Spleen (tissue), 11 donors: Measurements from ENCODE around the gene ENTR1. TPM values are rescaled to one million over a fixed set of nuclear protein-coding genes. Genes with fewer than 3 reads are reported as not detected.

Experiments
- DNase-seq: peaks from one replicate; pipeline ENCODE4 v3.0.0-alpha.2; 2020
- H3K27ac ChIP-seq, 8 donors: fragments of 200-600 bp; sonication (generic) in 7 of 8; 1 replicate in 4 of 8; 2 replicates in 4 of 8; pipeline versions ENCODE4 v1.5.0 to v1.8.0; 2016 to 2021; ENCODE audit warnings: inconsistent platforms in 4 of 8, mild to moderate bottlenecking in 4 of 8, moderate library complexity in 1 of 8
- H3K27me3 ChIP-seq, 7 donors: fragments of 200-600 bp; sonication (generic) in 6 of 7; replicated peaks in 1 of 7; 1 replicate in 4 of 7; 2 replicates in 3 of 7; pipeline versions ENCODE4 v1.5.0 to v1.8.0; 2016 to 2021; ENCODE audit warnings: inconsistent platforms in 3 of 7, mild to moderate bottlenecking in 1 of 7
- H3K36me3 ChIP-seq, 6 donors: fragments of 200-600 bp; sonication (generic) in 5 of 6; 1 replicate in 4 of 6; 2 replicates in 2 of 6; pipeline versions ENCODE4 v1.5.0 to v1.8.0; 2016 to 2021; ENCODE audit warnings: inconsistent platforms in 2 of 6
- H3K4me1 ChIP-seq, 6 donors: fragments of 200-600 bp; sonication (generic) in 5 of 6; 1 replicate in 3 of 6; 2 replicates in 3 of 6; pipeline versions ENCODE4 v1.5.0 to v1.8.0; 2016 to 2021; ENCODE audit warnings: inconsistent platforms in 3 of 6
- H3K4me3 ChIP-seq, 8 donors: fragments of 200-600 bp; sonication (generic) in 7 of 8; 1 replicate in 4 of 8; 2 replicates in 4 of 8; pipeline versions ENCODE4 v1.5.0 to v1.8.0; 2016 to 2021; ENCODE audit warnings: inconsistent platforms in 4 of 8, mild to moderate bottlenecking in 4 of 8, moderate library complexity in 2 of 8
- H3K9me3 ChIP-seq, 8 donors: fragments of 200-600 bp; sonication (generic) in 7 of 8; 1 replicate in 4 of 8; 2 replicates in 4 of 8; pipeline versions ENCODE4 v1.5.0 to v1.8.0; 2016 to 2021; ENCODE audit warnings: inconsistent platforms in 4 of 8
- POLR2A ChIP-seq, 3 donors: fragments of 450-650 bp; IDR thresholded peaks; one replicate each; pipeline ENCODE4 v1.5.1; 2017; ENCODE audit warnings: antibody characterized with exemption in 3 of 3, mild to moderate bottlenecking in 1 of 3
- POLR2AphosphoS5 ChIP-seq, 3 donors: sonication (generic); formaldehyde crosslinking; IDR thresholded peaks; one replicate each; pipeline ENCODE4 v1.5.1; 2017; ENCODE audit warnings: antibody characterized with exemption in 3 of 3
- WGBS, 5 donors: extraction: QIAGEN DNeasy Blood & Tissue Kit in 3 of 5; methylation state at CpG; one replicate each; pipeline versions ENCODE4 v1.1.5 to v1.1.7; 2013 to 2018; 5-methylcytosine and 5-hydroxymethylcytosine counted together
- intact Hi-C: fragments of 100-400 bp; cut with DNase I; formaldehyde crosslinking; loops from one replicate; pipeline ENCODE4 v1.15.0; 2023; ENCODE audit warnings: low total_unique reads
- polyA plus RNA-seq, 3 donors: library from polyadenylated mRNA; stranded (reverse); fragments of 200-250 nt; gene quantifications; one replicate each; pipeline ENCODE4 v1.2.1, GENCODE V29; 2013
- total RNA-seq, 7 donors: library from RNA; depleted of rRNA in 3 of 7; stranded (reverse); fragments of >200 nt in 3 of 7; fragmentation: NEBNext Ultra II Directional in 4 of 7; extraction: Animal tissue kit (Norgen Biotek cat#: 25700) in 4 of 7; gene quantifications; one replicate each; pipeline versions ENCODE4 v1.1.0 to v1.2.1, GENCODE V29; 2016 to 2021
- TF ChIP-seq, protein P1 (sequence below), 11 experiments: fragments of 200-600 bp in 7 of 11; fragments of 450-650 bp in 4 of 11; sonication (generic) in 4 of 11; IDR thresholded peaks in 8 of 11; conservative IDR thresholded peaks in 3 of 11; 1 replicate in 7 of 11; 2 replicates in 4 of 11; pipeline versions ENCODE4 v1.4.0 to v1.8.0; 2016 to 2021; ENCODE audit warnings: antibody characterized with exemption in 11 of 11, inconsistent platforms in 4 of 11, mild to moderate bottlenecking in 1 of 11
- donor health status: healthy with polysubstance abuse.
- donor health status: DM: no; HTN: no; CAD: no; lungs with moderate emphysema.
- donor health status: DM: no; HTN: no; CAD: no.
- donor health status: Bipolar disorder and iron deficiency.
- donor health status: healthy.
- donor health status: DM: no; HTN: no; CAD: no.
- donor health status: DM: yes; HTN: yes; CAD: no.

The ENTR1 gene
- total and polyA plus RNA-seq, 10 donors, result 38.5 to 78.5 (median 61.0) TPM

DNA sequence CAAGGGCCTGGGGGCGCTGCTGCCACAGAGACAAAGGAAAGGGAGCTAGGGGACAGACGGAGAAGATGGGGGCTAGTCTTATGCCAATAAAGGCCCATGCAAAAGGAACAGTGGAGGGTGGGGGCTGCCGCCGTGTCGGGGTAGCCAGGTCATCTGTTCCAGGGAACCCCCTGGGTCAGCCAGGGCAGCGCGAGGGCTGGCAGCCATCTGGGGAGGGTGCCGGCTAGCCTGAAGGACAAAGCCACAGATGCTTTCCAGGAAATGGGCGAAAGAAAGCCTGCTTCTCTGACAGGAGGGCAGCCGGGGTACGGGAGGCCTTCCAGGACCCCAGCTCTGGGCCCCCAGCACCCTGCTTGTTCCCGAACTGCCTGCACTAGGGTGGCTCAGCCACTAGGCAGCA lies 35.3 kb downstream of the ENTR1 start:
- peaks cover 0 to 45% (median 25%) of the 10 kb centered on the region in 6 donors for H3K36me3 ChIP-seq
- H3K27ac ChIP-seq, result no peak overlapping the region
- 72 to 89% (median 82%) methylated on average over 11 to 12 of the region's 12 CpGs for WGBS, 5 donors
- peak in 1 of 3 donors; percentile 26 for TF ChIP-seq POLR2AphosphoS5 (IDR thresholded peaks at IDR 0.05)
- TF ChIP-seq, protein P1, sequence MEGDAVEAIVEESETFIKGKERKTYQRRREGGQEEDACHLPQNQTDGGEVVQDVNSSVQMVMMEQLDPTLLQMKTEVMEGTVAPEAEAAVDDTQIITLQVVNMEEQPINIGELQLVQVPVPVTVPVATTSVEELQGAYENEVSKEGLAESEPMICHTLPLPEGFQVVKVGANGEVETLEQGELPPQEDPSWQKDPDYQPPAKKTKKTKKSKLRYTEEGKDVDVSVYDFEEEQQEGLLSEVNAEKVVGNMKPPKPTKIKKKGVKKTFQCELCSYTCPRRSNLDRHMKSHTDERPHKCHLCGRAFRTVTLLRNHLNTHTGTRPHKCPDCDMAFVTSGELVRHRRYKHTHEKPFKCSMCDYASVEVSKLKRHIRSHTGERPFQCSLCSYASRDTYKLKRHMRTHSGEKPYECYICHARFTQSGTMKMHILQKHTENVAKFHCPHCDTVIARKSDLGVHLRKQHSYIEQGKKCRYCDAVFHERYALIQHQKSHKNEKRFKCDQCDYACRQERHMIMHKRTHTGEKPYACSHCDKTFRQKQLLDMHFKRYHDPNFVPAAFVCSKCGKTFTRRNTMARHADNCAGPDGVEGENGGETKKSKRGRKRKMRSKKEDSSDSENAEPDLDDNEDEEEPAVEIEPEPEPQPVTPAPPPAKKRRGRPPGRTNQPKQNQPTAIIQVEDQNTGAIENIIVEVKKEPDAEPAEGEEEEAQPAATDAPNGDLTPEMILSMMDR (IDR thresholded peaks at IDR 0.05 in 8 of 11, conservative IDR thresholded peaks at IDR 0.05 in 3 of 11), result no peak
- H3K4me3 ChIP-seq, result no peak overlapping the region
- H3K9me3 ChIP-seq, result no peaks in the 10 kb centered on the region
- peaks cover 0 to 18% (median 0%) of the 10 kb centered on the region in 7 donors for H3K27me3 ChIP-seq
- DNase-seq, result no peak
- H3K4me1 ChIP-seq, result peaks cover 0 to 58% (median 32%) of the 10 kb centered on the region in 6 donors
- intact Hi-C loops, result no loop called here

DNA sequence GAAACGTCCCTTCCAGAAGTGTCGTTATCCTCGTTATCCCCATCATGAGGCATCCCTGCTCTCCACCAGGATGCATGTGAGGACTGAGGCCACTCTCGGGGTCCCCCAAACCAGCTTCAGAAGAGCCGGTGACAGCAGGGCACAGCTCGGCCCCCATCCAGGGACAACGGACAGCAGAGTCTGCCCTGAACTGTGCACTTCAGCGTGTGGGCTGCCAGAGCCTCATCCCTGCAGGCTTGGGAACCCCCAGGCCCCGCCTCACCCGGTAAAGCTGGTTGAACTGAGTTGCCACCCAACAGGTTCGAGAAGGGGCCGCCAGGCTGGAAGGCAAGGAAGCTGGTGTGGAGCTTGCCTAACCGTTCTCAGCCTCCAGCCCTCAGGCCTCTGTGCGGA lies 36.2 kb downstream of the ENTR1 start:
- no peaks in the 10 kb centered on the region for H3K9me3 ChIP-seq
- TF ChIP-seq, protein P1 (IDR thresholded peaks at IDR 0.05 in 8 of 11, conservative IDR thresholded peaks at IDR 0.05 in 3 of 11), result no peak
- no peak for TF ChIP-seq POLR2A (IDR thresholded peaks at IDR 0.05)
- no peak for TF ChIP-seq POLR2AphosphoS5 (IDR thresholded peaks at IDR 0.05)
- no peak overlapping the region for H3K4me3 ChIP-seq
- peaks cover 0 to 58% (median 32%) of the 10 kb centered on the region in 6 donors for H3K4me1 ChIP-seq
- H3K27ac ChIP-seq, result peak overlapping the region in 4 of 8 donors; percentile 62 to 85 (median 80)
- H3K36me3 ChIP-seq, result peaks cover 0 to 45% (median 19%) of the 10 kb centered on the region in 6 donors
- 85 to 92% (median 88%) methylated on average over 7 to 14 of the region's 14 CpGs for WGBS, 5 donors
- DNase-seq, result no peak
- intact Hi-C loops, result no loop called here
- H3K27me3 ChIP-seq, result peaks cover 0 to 18% (median 0%) of the 10 kb centered on the region in 7 donors

DNA sequence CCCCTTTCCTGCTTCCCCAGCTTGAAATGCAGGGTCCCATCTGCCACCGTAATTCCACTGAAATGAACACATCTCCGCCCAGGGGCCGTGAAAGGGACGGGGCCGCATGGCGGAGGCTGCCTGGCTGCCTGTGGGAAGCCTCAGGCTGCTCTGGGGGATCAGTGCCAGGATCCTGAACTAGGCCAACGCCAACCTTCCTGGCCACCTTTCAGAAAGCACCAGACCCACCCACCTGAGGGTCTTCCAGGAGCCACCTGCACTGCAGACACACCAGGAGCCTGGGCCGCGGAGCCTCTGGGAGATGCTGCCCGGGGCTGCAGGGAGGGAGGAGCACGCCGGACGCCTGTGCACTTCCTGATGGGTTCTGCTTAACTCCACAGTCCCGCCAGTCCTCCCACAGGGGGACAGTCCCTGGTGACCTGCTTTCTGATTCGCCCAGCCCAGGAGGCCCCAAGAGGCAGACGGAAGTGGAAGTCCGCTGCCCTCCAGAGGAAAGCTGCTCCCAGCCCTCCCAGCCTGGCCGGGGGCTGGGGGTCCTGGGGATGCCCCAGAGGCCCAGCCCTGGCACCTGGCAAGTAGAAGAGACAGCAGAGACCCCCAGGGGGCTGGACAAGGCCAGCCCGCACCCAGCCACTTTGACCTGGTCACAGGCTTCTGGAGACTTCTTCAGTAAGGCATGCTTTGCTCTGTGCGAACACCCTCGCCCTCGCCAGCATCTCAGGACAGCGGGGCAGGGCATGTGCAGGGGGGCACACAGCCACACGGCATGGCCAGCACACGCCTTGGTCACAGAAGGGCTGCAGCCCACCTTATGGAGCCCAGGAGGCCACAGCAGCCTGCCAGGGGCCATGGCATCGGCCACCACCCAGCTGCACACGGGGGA lies 36.9 kb downstream of the ENTR1 start, which contains the start of gene CARD9:
CARD9 (minus strand) TSS at position 370 of the 883 bp plus-strand sequence. CDS start 1,591 bp downstream, outside the sequence.
- WGBS, 5 donors, result 37 to 54% (median 43%) methylated on average over 6 to 27 of the region's 27 CpGs
- H3K27me3 ChIP-seq, result peaks cover 0 to 18% (median 0%) of the 10 kb centered on the region in 7 donors
- H3K4me3 ChIP-seq, result peak within 1 kb of the TSS; percentile 10 to 67 (median 42)
- H3K27ac ChIP-seq, result peak within 1 kb of the TSS in 7 of 8 donors; percentile 51 to 85 (median 68)
- intact Hi-C loops, result no loop called here
- peaks cover 0 to 45% (median 13%) of the 10 kb centered on the region in 6 donors for H3K36me3 ChIP-seq
- peaks cover 0 to 58% (median 32%) of the 10 kb centered on the region in 6 donors for H3K4me1 ChIP-seq
- peak; percentile 85 for DNase-seq
- H3K9me3 ChIP-seq, result no peaks in the 10 kb centered on the region
- no peak for TF ChIP-seq POLR2A (IDR thresholded peaks at IDR 0.05)
- TF ChIP-seq, protein P1 (IDR thresholded peaks at IDR 0.05 in 8 of 11, conservative IDR thresholded peaks at IDR 0.05 in 3 of 11), result peak in 1 of 11 experiments; percentile 13
- TF ChIP-seq POLR2AphosphoS5 (IDR thresholded peaks at IDR 0.05), result peak; percentile 30 to 73 (median 54)
